Keratinocyte (primary cell): ENCODE measurements around the gene TRIM13. TPM values are rescaled to one million over a fixed set of nuclear protein-coding genes. Genes with fewer than 3 reads are reported as not detected.

Source experiments
- DNase-seq: peaks from one replicate; pipeline ENCODE4 v3.0.0-alpha.2; 2011; ENCODE audit warnings: low read depth, missing footprints, low spot score
- FAIRE-seq: peaks from 2 replicates; lab custom pipeline; 2011; peaks lifted over from hg19 to GRCh38; lab: Jason Lieb, UNC
- H2AFZ ChIP-seq: 2 replicates; pipeline ENCODE4 v1.6.0; 2012; ENCODE audit warnings: low read length, control low read depth, inconsistent platforms; ENCODE audit not compliant: control insufficient read depth
- H3K27ac ChIP-seq: 2 replicates; pipeline ENCODE4 v1.5.1; 2011; ENCODE audit warnings: low read length; ENCODE audit not compliant: control insufficient read depth, insufficient read depth
- H3K27me3 ChIP-seq: 3 replicates; pipeline ENCODE4 v1.6.0; 2011; ENCODE audit warnings: low read length; ENCODE audit not compliant: control insufficient read depth, insufficient read depth; ENCODE audit errors: extremely low read depth
- H3K36me3 ChIP-seq, 2 experiments: 2 replicates in 1 of 2; 3 replicates in 1 of 2; pipeline ENCODE4 v1.5.1; 2011; ENCODE audit warnings: low read length in 2 of 2, mild to moderate bottlenecking in 1 of 2; ENCODE audit not compliant: control insufficient read depth in 2 of 2, insufficient read depth in 2 of 2; ENCODE audit errors: extremely low read depth in 1 of 2
- H3K4me1 ChIP-seq: 3 replicates; pipeline ENCODE4 v1.5.1; 2011; ENCODE audit warnings: low read length; ENCODE audit not compliant: control insufficient read depth, insufficient read depth; ENCODE audit errors: extremely low read depth
- H3K4me2 ChIP-seq: 3 replicates; pipeline ENCODE4 v1.6.0; 2011; ENCODE audit warnings: low read depth, low read length; ENCODE audit not compliant: control insufficient read depth, insufficient read depth; ENCODE audit errors: extremely low read depth
- H3K4me3 ChIP-seq, 3 experiments: fragments of 200-600 bp in 1 of 3; sonication (generic) in 1 of 3; 2 replicates in 2 of 3; 3 replicates in 1 of 3; pipeline ENCODE4 v1.5.1; 2011 to 2016; ENCODE audit warnings: low read length in 3 of 3, mild to moderate bottlenecking in 3 of 3, control low read depth in 2 of 3, inconsistent platforms in 1 of 3, low read depth in 1 of 3, mixed read lengths in 1 of 3, mixed run types in 1 of 3, moderate library complexity in 1 of 3; ENCODE audit not compliant: control insufficient read depth in 2 of 3, insufficient read depth in 2 of 3; ENCODE audit errors: extremely low read depth in 1 of 3
- H3K79me2 ChIP-seq: 2 replicates; pipeline ENCODE4 v1.6.0; 2012; ENCODE audit warnings: low read length; ENCODE audit not compliant: control insufficient read depth, insufficient read depth
- H3K9ac ChIP-seq: 3 replicates; pipeline ENCODE4 v1.6.0; 2011; ENCODE audit warnings: low read length; ENCODE audit not compliant: control insufficient read depth, insufficient read depth; ENCODE audit errors: extremely low read depth
- H3K9me1 ChIP-seq: 3 replicates; pipeline ENCODE4 v1.6.0; 2011; ENCODE audit warnings: low read length; ENCODE audit not compliant: control insufficient read depth, insufficient read depth; ENCODE audit errors: extremely low read depth
- H3K9me3 ChIP-seq: 2 replicates; pipeline ENCODE4 v1.5.1; 2012; ENCODE audit warnings: low read depth, low read length; ENCODE audit not compliant: control insufficient read depth
- H4K20me1 ChIP-seq: 3 replicates; pipeline ENCODE4 v1.6.0; 2011; ENCODE audit warnings: low read length; ENCODE audit not compliant: control insufficient read depth, insufficient read depth; ENCODE audit errors: extremely low read depth
- EZH2 ChIP-seq: IDR thresholded peaks from one replicate; pipeline ENCODE4 v1.6.1; 2012; ENCODE audit warnings: inconsistent platforms, mild to moderate bottlenecking, low read length, moderate library complexity
- dilution Hi-C: fragments of 300-500 bp; cut with MboI; formaldehyde crosslinking; loops from one replicate; pipeline ENCODE4 v1.7.0; 2020; ENCODE audit warnings: low sequenced_read_pairs; ENCODE audit not compliant: extremely low pct_ligation_motif_present
- polyA plus RNA-seq, 5 experiments: library from polyadenylated mRNA; depleted of rRNA in 3 of 5; stranded (reverse) in 3 of 5; stranded (forward) in 1 of 5; unstranded in 1 of 5; fragments of >200 nt; gene quantifications; 1 replicate in 1 of 5; 2 replicates in 3 of 5; 3 replicates in 1 of 5; pipeline versions ENCODE4 v1.2.1 to v1.2.3, GENCODE V29; 2011 to 2012; ENCODE audit warnings: missing spikeins in 2 of 5, low read depth in 1 of 5, low replicate concordance in 1 of 5
- TF ChIP-seq, protein P1 (sequence below), 3 experiments: IDR thresholded peaks in 1 of 3; conservative IDR thresholded peaks in 1 of 3; optimal IDR thresholded peaks in 1 of 3; 2 replicates in 2 of 3; 3 replicates in 1 of 3; pipeline versions ENCODE3 to v1.5.1; 2011; ENCODE audit warnings: low read length in 3 of 3, mild to moderate bottlenecking in 3 of 3, moderate library complexity in 2 of 3, control low read depth in 1 of 3, inconsistent platforms in 1 of 3; ENCODE audit not compliant: insufficient read depth in 2 of 3; ENCODE audit errors: extremely low read depth in 1 of 3

The TRIM13 gene
- polyA plus RNA-seq, 1 donor (not counting 4 experiments of a cell fraction or from before 2014, with no cell fraction given) = 26.5 TPM

DNA sequence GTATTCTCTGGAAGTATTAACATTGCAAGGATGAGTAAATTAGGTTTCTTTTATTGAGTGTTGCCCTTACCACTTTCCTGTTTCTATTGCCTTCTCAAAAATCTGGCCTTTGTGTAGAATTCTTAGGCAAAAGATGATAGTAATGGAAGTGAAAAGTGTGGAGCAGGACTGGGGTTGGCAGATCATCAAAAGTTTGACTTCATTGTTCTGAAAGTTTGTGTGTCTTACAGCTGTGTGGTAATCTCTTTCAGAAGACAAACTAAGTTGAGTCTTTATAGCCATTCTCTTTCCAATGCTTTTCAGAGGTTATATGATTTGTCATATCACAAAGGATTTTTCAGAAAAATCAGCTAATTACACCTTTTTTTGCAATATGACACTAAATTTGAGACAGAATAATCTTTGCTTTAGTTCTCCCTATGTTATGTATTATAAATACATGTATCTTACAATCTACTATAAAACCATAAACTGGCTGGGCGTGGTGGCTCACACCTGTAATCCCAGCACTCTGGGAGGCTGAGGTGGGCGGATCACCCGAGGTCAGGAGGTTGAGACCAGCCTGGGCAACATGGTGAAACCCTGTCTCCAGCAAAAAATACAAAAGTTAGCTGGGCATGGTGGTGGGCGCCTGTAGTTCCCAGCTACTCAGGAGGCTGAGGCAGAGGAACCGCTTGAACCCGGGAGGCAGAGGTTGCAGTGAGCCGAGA is 9.7 kb downstream of the TRIM13 start:
- no peak for FAIRE-seq
- Histone ChIP-seq H3K79me2 (peaks cover 49% of the 10 kb centered on the region), H4K20me1 (no peaks in the 10 kb centered on the region), H3K4me3 (no peak overlapping the region), H2AFZ (no peak overlapping the region), H3K27ac (no peak overlapping the region), H3K27me3 (no peaks in the 10 kb centered on the region), H3K4me2 (no peak overlapping the region), H3K9ac (no peak overlapping the region), H3K9me1 (no peaks in the 10 kb centered on the region), H3K36me3 (no peaks in the 10 kb centered on the region), H3K9me3 (no peaks in the 10 kb centered on the region), H3K4me1 (no peaks in the 10 kb centered on the region)
- TF ChIP-seq EZH2 = no peak
- TF ChIP-seq, protein P1, sequence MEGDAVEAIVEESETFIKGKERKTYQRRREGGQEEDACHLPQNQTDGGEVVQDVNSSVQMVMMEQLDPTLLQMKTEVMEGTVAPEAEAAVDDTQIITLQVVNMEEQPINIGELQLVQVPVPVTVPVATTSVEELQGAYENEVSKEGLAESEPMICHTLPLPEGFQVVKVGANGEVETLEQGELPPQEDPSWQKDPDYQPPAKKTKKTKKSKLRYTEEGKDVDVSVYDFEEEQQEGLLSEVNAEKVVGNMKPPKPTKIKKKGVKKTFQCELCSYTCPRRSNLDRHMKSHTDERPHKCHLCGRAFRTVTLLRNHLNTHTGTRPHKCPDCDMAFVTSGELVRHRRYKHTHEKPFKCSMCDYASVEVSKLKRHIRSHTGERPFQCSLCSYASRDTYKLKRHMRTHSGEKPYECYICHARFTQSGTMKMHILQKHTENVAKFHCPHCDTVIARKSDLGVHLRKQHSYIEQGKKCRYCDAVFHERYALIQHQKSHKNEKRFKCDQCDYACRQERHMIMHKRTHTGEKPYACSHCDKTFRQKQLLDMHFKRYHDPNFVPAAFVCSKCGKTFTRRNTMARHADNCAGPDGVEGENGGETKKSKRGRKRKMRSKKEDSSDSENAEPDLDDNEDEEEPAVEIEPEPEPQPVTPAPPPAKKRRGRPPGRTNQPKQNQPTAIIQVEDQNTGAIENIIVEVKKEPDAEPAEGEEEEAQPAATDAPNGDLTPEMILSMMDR (optimal IDR thresholded peaks at IDR 0.05 in 1 of 3, IDR thresholded peaks at IDR 0.05 in 1 of 3, conservative IDR thresholded peaks at IDR 0.05 in 1 of 3; ENCODE audit: extremely low read depth in 1 of 3, insufficient read depth in 2 of 3, low read length in 3 of 3) = no peak
- DNase-seq = no peak
- dilution Hi-C loops = no loop called here

DNA sequence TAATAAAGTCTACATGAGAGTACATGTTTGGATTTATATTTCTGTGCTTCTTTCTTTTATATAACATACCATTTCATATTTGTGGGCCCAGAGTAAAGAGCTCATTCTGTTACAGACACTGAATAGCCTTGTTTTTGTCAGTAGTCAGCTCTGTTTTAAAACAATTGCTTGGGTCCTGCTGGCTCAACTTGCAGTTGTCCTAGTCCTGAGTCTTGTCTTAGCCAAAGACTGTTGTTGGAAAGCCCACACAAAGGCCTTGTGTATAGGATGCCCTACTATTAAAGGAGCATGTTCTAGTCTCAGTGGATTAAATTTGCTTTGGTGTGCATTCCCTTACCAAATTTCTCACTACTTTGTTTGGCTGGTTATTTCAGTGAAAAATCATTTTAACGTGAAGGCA is 14.6 kb downstream of the TRIM13 start:
- Histone ChIP-seq H2AFZ (no peak overlapping the region), H3K4me1 (no peaks in the 10 kb centered on the region), H3K4me2 (no peak overlapping the region), H3K4me3 (no peak overlapping the region), H3K27me3 (no peaks in the 10 kb centered on the region), H3K9me1 (no peaks in the 10 kb centered on the region), H3K27ac (no peak overlapping the region), H4K20me1 (no peaks in the 10 kb centered on the region), H3K36me3 (peaks cover 0 to 2% of the 10 kb centered on the region in 2 experiments), H3K9me3 (no peaks in the 10 kb centered on the region), H3K79me2 (peaks cover 16% of the 10 kb centered on the region), H3K9ac (no peak overlapping the region)
- no peak for DNase-seq
- no peak for FAIRE-seq
- no peak for TF ChIP-seq EZH2
- TF ChIP-seq, protein P1 (optimal IDR thresholded peaks at IDR 0.05 in 1 of 3, IDR thresholded peaks at IDR 0.05 in 1 of 3, conservative IDR thresholded peaks at IDR 0.05 in 1 of 3; ENCODE audit: extremely low read depth in 1 of 3, insufficient read depth in 2 of 3, low read length in 3 of 3) = no peak
- dilution Hi-C loops = no loop called here
